ENCODE measurements around the gene TTC16. TPM values are rescaled to one million over a fixed set of nuclear protein-coding genes. Genes with fewer than 3 reads are reported as not detected.
A peak's percentile ranks its signal among the peaks of the same experiment; 100 is the strongest.

Gene TTC16
- total and polyA plus RNA-seq, 7 donors: 0.01 to 0.10 (median 0.03) TPM; not detected in 4

DNA sequence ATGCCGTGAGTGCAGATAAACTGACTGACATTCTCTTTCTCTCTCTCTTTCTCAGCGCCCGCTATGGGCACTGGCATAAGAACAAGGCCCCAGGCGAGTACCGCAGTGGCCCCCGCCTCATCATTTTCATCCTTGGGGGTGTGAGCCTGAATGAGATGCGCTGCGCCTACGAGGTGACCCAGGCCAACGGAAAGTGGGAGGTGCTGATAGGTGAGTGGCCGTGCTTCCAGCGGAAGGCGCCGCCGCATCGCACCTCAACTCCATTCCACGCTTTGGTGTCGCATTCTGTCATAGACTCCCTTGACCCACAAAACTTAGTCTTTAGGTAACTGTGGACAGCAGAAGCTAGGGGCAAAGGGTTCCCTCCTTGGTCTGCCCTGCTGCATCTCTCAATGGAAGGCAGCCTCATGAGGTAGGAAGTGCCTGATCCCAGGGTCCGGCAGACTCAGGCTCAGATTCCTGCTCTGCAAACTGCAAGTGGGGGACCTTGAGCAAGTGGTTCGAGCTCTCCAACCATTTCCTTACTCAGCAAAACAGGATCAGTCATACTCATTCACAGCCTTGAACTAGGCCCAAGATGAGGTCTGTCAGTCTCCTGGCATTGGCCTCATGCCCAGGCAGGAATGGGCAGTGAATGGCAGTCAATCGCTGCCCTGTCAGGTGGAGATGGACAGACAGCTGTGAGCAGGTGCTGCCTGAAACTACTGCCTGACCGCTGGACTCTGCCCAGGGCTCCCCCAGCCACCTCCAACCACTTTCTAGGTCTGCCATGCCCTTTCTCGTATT is 33.3 kb upstream of the TTC16 start:
- DNase-seq (peak; percentile 81 to 90), ATAC-seq (peak; percentile 95 to 97 (median 96))
- WGBS, 3 donors: 78 to 83% (median 79%) methylated on average over 23 of the region's 23 CpGs
- intact Hi-C loops (cut with DNase I): no loop called here
- Histone ChIP-seq H3K27ac (peak overlapping the region; percentile 85), H3K36me3 (ENCODE audit: insufficient read depth in 1 of 2, low read depth in 1 of 2) (peaks cover 0 to 45% of the 10 kb centered on the region in 2 donors), H3K4me1 (peaks cover 10% of the 10 kb centered on the region), H3K9me3 (no peaks in the 10 kb centered on the region), H3K27me3 (ENCODE audit: insufficient read depth in 3 of 3, low read length in 2 of 3) (no peaks in the 10 kb centered on the region), H3K4me3 (peak overlapping the region; percentile 23)
- TF ChIP-seq, protein P1, sequence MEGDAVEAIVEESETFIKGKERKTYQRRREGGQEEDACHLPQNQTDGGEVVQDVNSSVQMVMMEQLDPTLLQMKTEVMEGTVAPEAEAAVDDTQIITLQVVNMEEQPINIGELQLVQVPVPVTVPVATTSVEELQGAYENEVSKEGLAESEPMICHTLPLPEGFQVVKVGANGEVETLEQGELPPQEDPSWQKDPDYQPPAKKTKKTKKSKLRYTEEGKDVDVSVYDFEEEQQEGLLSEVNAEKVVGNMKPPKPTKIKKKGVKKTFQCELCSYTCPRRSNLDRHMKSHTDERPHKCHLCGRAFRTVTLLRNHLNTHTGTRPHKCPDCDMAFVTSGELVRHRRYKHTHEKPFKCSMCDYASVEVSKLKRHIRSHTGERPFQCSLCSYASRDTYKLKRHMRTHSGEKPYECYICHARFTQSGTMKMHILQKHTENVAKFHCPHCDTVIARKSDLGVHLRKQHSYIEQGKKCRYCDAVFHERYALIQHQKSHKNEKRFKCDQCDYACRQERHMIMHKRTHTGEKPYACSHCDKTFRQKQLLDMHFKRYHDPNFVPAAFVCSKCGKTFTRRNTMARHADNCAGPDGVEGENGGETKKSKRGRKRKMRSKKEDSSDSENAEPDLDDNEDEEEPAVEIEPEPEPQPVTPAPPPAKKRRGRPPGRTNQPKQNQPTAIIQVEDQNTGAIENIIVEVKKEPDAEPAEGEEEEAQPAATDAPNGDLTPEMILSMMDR (IDR thresholded peaks at IDR 0.05): no peak

DNA sequence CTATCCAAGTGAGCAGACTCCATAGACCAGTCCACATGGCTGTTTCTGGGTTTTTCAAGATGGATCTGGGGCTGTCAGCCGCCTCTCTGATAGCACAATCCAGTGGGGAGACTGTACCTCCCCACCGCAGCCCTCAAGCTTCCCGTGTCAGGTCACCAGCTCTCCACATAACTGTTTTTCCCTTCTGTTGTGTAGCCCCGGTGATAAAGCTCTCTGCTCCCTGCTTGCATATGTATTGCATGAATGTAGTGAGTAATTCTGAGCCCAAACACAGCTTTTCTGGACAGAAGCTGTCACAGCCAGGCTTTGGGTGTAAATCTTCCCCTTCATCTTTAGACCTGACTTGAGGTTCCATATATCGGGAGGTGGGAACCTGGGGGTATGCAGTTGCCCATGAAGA is 32.2 kb upstream of the TTC16 start:
- DNase-seq (no peak), ATAC-seq (no peak)
- Histone ChIP-seq H3K27ac (peak overlapping the region; percentile 85), H3K4me1 (peaks cover 10% of the 10 kb centered on the region), H3K4me3 (no peak overlapping the region), H3K27me3 (ENCODE audit: insufficient read depth in 3 of 3, low read length in 2 of 3) (no peaks in the 10 kb centered on the region), H3K9me3 (no peaks in the 10 kb centered on the region), H3K36me3 (ENCODE audit: insufficient read depth in 1 of 2, low read depth in 1 of 2) (peaks cover 0 to 41% of the 10 kb centered on the region in 2 donors)
- TF ChIP-seq, protein P1 (IDR thresholded peaks at IDR 0.05): no peak
- WGBS, 3 donors: 90 to 93% (median 92%) methylated on average over 5 of the region's 5 CpGs
- intact Hi-C loops (cut with DNase I): loop anchor here in 1 of 2 donors (2.0 kb wide), 1 partner anchor 15 kb away; no protein-coding TSS in a partner anchor

DNA sequence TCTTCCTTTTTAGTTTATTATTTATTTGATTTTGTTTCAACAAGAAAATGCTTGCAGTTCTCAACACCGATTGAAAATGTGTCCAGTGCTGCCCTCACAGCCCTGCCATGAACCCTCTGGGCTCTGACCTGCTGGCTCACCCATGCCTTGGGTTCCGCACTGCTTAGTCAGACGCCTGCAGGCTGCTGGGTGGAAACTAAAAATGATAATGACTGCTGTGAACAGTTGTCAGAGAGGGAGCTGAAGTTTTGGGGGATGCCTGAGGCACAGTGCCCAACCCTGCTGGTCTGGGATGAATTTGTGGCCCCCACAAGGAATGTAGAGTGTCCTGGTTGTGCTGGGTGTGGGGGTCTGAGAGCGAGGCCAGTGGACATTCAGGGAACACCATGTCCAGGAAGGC is 31.3 kb upstream of the TTC16 start:
- Histone ChIP-seq H3K4me3 (no peak overlapping the region), H3K27me3 (ENCODE audit: insufficient read depth in 3 of 3, low read length in 2 of 3) (no peaks in the 10 kb centered on the region), H3K27ac (no peak overlapping the region), H3K4me1 (peaks cover 10% of the 10 kb centered on the region), H3K9me3 (no peaks in the 10 kb centered on the region), H3K36me3 (ENCODE audit: insufficient read depth in 1 of 2, low read depth in 1 of 2) (peaks cover 0 to 40% of the 10 kb centered on the region in 2 donors)
- WGBS, 3 donors: 88 to 92% (median 89%) methylated on average over 4 of the region's 4 CpGs
- TF ChIP-seq, protein P1 (IDR thresholded peaks at IDR 0.05): no peak
- intact Hi-C loops (cut with DNase I): loop anchor here in 1 of 2 donors (2.0 kb wide), 1 partner anchor 14 kb away; no protein-coding TSS in a partner anchor
- no peak for ATAC-seq
- DNase-seq: no peak

DNA sequence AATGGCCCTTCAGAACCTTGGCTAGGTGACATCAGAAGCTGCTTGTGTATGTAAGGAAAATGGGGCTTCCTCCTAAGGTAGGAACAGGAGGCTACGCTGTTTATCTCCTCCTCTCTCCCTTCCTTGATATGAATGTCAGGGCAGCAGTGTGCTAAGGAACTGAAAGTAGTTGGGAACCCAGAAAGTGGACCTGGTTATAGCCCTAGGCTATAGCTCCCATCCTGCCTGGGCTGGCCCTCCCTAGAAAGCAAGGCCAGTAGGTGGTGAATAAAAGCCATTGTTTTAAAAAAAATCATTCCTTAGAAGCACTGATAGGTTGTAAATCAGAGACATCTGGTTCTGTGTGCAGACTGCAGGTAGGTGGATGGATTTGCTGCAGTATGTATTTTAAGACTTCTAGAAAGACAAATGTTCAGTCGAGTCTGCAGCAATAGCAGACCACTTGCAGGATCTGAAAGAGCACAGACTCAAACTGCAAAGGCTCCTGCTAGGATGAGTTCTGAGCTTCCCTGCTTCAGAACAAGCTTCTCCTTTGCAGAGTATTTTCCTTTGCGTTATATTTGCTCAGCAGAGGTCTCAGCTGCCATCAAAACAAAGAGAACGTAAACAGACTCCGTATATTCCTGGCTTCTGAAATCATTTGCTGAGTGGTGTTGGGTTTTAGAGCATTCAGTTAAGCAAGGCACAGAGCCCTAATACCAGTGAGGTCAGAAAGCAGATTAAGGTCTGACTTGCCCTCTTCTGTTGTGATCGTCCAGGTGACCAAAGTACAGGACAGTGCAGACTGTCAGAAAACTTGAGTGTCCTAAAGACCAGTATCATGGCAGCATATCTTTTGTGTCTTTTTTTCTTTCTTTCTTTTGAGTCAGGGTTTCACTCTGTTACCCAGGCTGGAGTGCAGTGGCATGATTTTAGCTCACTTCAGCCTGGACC is 29.2 kb upstream of the TTC16 start:
- Histone ChIP-seq H3K27ac (peak overlapping the region; percentile 36), H3K36me3 (ENCODE audit: insufficient read depth in 1 of 2, low read depth in 1 of 2) (peaks cover 0 to 29% of the 10 kb centered on the region in 2 donors), H3K4me3 (no peak overlapping the region), H3K4me1 (peaks cover 10% of the 10 kb centered on the region), H3K27me3 (ENCODE audit: insufficient read depth in 3 of 3, low read length in 2 of 3) (no peaks in the 10 kb centered on the region), H3K9me3 (no peaks in the 10 kb centered on the region)
- ATAC-seq: peak in 3 of 4 donors; percentile 23 to 46 (median 34)
- TF ChIP-seq, protein P1 (IDR thresholded peaks at IDR 0.05): no peak
- no peak for DNase-seq
- WGBS, 3 donors: 67 to 87% (median 68%) methylated on average over 6 of the region's 6 CpGs
- intact Hi-C loops (cut with DNase I): no loop called here

Data from psoas muscle (tissue), 8 donors.